Keratinocyte (primary cell): ENCODE measurements around the gene SPATA6. TPM values are rescaled to one million over a fixed set of nuclear protein-coding genes. Genes with fewer than 3 reads are reported as not detected.
"Not testable (repeated sequence)": the region's sequence is repeated elsewhere in the genome, so short reads cannot be mapped to it uniquely, and the experiment has no call there.

Experiments used
- DNase-seq: peaks from one replicate; pipeline ENCODE4 v3.0.0-alpha.2; 2011; ENCODE audit warnings: low read depth, missing footprints, low spot score
- FAIRE-seq: peaks from 2 replicates; lab custom pipeline; 2011; peaks lifted over from hg19 to GRCh38; lab: Jason Lieb, UNC
- H2AFZ ChIP-seq: 2 replicates; pipeline ENCODE4 v1.6.0; 2012; ENCODE audit warnings: low read length, control low read depth, inconsistent platforms; ENCODE audit not compliant: control insufficient read depth
- H3K27ac ChIP-seq: 2 replicates; pipeline ENCODE4 v1.5.1; 2011; ENCODE audit warnings: low read length; ENCODE audit not compliant: control insufficient read depth, insufficient read depth
- H3K27me3 ChIP-seq: 3 replicates; pipeline ENCODE4 v1.6.0; 2011; ENCODE audit warnings: low read length; ENCODE audit not compliant: control insufficient read depth, insufficient read depth; ENCODE audit errors: extremely low read depth
- H3K36me3 ChIP-seq, 2 experiments: 2 replicates in 1 of 2; 3 replicates in 1 of 2; pipeline ENCODE4 v1.5.1; 2011; ENCODE audit warnings: low read length in 2 of 2, mild to moderate bottlenecking in 1 of 2; ENCODE audit not compliant: control insufficient read depth in 2 of 2, insufficient read depth in 2 of 2; ENCODE audit errors: extremely low read depth in 1 of 2
- H3K4me1 ChIP-seq: 3 replicates; pipeline ENCODE4 v1.5.1; 2011; ENCODE audit warnings: low read length; ENCODE audit not compliant: control insufficient read depth, insufficient read depth; ENCODE audit errors: extremely low read depth
- H3K4me2 ChIP-seq: 3 replicates; pipeline ENCODE4 v1.6.0; 2011; ENCODE audit warnings: low read depth, low read length; ENCODE audit not compliant: control insufficient read depth, insufficient read depth; ENCODE audit errors: extremely low read depth
- H3K4me3 ChIP-seq, 3 experiments: fragments of 200-600 bp in 1 of 3; sonication (generic) in 1 of 3; 2 replicates in 2 of 3; 3 replicates in 1 of 3; pipeline ENCODE4 v1.5.1; 2011 to 2016; ENCODE audit warnings: low read length in 3 of 3, mild to moderate bottlenecking in 3 of 3, control low read depth in 2 of 3, inconsistent platforms in 1 of 3, low read depth in 1 of 3, mixed read lengths in 1 of 3, mixed run types in 1 of 3, moderate library complexity in 1 of 3; ENCODE audit not compliant: control insufficient read depth in 2 of 3, insufficient read depth in 2 of 3; ENCODE audit errors: extremely low read depth in 1 of 3
- H3K79me2 ChIP-seq: 2 replicates; pipeline ENCODE4 v1.6.0; 2012; ENCODE audit warnings: low read length; ENCODE audit not compliant: control insufficient read depth, insufficient read depth
- H3K9ac ChIP-seq: 3 replicates; pipeline ENCODE4 v1.6.0; 2011; ENCODE audit warnings: low read length; ENCODE audit not compliant: control insufficient read depth, insufficient read depth; ENCODE audit errors: extremely low read depth
- H3K9me1 ChIP-seq: 3 replicates; pipeline ENCODE4 v1.6.0; 2011; ENCODE audit warnings: low read length; ENCODE audit not compliant: control insufficient read depth, insufficient read depth; ENCODE audit errors: extremely low read depth
- H3K9me3 ChIP-seq: 2 replicates; pipeline ENCODE4 v1.5.1; 2012; ENCODE audit warnings: low read depth, low read length; ENCODE audit not compliant: control insufficient read depth
- H4K20me1 ChIP-seq: 3 replicates; pipeline ENCODE4 v1.6.0; 2011; ENCODE audit warnings: low read length; ENCODE audit not compliant: control insufficient read depth, insufficient read depth; ENCODE audit errors: extremely low read depth
- EZH2 ChIP-seq: IDR thresholded peaks from one replicate; pipeline ENCODE4 v1.6.1; 2012; ENCODE audit warnings: inconsistent platforms, mild to moderate bottlenecking, low read length, moderate library complexity
- dilution Hi-C: fragments of 300-500 bp; cut with MboI; formaldehyde crosslinking; loops from one replicate; pipeline ENCODE4 v1.7.0; 2020; ENCODE audit warnings: low sequenced_read_pairs; ENCODE audit not compliant: extremely low pct_ligation_motif_present
- polyA plus RNA-seq, 5 experiments: library from polyadenylated mRNA; depleted of rRNA in 3 of 5; stranded (reverse) in 3 of 5; stranded (forward) in 1 of 5; unstranded in 1 of 5; fragments of >200 nt; gene quantifications; 1 replicate in 1 of 5; 2 replicates in 3 of 5; 3 replicates in 1 of 5; pipeline versions ENCODE4 v1.2.1 to v1.2.3, GENCODE V29; 2011 to 2012; ENCODE audit warnings: missing spikeins in 2 of 5, low read depth in 1 of 5, low replicate concordance in 1 of 5
- TF ChIP-seq, protein P1 (sequence below), 3 experiments: IDR thresholded peaks in 1 of 3; conservative IDR thresholded peaks in 1 of 3; optimal IDR thresholded peaks in 1 of 3; 2 replicates in 2 of 3; 3 replicates in 1 of 3; pipeline versions ENCODE3 to v1.5.1; 2011; ENCODE audit warnings: low read length in 3 of 3, mild to moderate bottlenecking in 3 of 3, moderate library complexity in 2 of 3, control low read depth in 1 of 3, inconsistent platforms in 1 of 3; ENCODE audit not compliant: insufficient read depth in 2 of 3; ENCODE audit errors: extremely low read depth in 1 of 3

SPATA6 gene
- polyA plus RNA-seq, 1 donor (not counting 4 experiments of a cell fraction or from before 2014, with no cell fraction given): 1.7 TPM

GRCh38 chr1:48435312-48436002, 36.5 kb downstream of the SPATA6 start:
- FAIRE-seq, H3K27ac ChIP-seq, H4K20me1 ChIP-seq, H3K4me3 ChIP-seq, H3K36me3 ChIP-seq, H3K79me2 ChIP-seq, dilution Hi-C loops, H3K9me3 ChIP-seq, H3K27me3 ChIP-seq, DNase-seq, H3K9me1 ChIP-seq, H2AFZ ChIP-seq, H3K4me2 ChIP-seq, H3K9ac ChIP-seq, H3K4me1 ChIP-seq: not testable (repeated sequence)

DNA sequence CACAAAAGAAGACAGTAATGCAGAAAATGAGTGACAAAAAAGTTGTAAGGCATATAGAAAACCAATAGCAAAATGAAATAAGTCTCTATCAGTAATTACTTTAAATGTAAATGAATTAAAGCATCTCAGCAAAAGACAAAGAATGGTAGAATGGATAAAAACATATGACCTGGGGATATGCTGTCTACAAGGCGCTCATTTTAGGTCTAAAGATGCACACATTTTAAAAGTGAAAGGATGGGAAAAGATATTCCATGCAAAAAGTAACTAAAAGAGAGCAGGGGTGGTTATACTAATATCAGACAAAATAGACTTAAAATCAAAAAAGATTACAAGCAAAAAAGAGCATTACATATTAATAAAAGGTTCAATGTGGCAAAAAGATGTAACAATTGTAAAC, 41.2 kb downstream of the SPATA6 start:
- no peak overlapping the region for H3K4me3 ChIP-seq
- H3K9me1 ChIP-seq: no peaks in the 10 kb centered on the region
- no peak for DNase-seq
- no peaks in the 10 kb centered on the region for H3K27me3 ChIP-seq
- peaks cover 2% of the 10 kb centered on the region for H3K4me1 ChIP-seq
- no peak overlapping the region for H3K4me2 ChIP-seq
- H3K27ac ChIP-seq: no peak overlapping the region
- no peaks in the 10 kb centered on the region for H3K79me2 ChIP-seq
- no peaks in the 10 kb centered on the region for H4K20me1 ChIP-seq
- dilution Hi-C loops: no loop called here
- TF ChIP-seq, protein P1, sequence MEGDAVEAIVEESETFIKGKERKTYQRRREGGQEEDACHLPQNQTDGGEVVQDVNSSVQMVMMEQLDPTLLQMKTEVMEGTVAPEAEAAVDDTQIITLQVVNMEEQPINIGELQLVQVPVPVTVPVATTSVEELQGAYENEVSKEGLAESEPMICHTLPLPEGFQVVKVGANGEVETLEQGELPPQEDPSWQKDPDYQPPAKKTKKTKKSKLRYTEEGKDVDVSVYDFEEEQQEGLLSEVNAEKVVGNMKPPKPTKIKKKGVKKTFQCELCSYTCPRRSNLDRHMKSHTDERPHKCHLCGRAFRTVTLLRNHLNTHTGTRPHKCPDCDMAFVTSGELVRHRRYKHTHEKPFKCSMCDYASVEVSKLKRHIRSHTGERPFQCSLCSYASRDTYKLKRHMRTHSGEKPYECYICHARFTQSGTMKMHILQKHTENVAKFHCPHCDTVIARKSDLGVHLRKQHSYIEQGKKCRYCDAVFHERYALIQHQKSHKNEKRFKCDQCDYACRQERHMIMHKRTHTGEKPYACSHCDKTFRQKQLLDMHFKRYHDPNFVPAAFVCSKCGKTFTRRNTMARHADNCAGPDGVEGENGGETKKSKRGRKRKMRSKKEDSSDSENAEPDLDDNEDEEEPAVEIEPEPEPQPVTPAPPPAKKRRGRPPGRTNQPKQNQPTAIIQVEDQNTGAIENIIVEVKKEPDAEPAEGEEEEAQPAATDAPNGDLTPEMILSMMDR (optimal IDR thresholded peaks at IDR 0.05 in 1 of 3, IDR thresholded peaks at IDR 0.05 in 1 of 3, conservative IDR thresholded peaks at IDR 0.05 in 1 of 3; ENCODE audit: extremely low read depth in 1 of 3, insufficient read depth in 2 of 3, low read length in 3 of 3): no peak
- no peak for TF ChIP-seq EZH2
- H3K9ac ChIP-seq: no peak overlapping the region
- H3K9me3 ChIP-seq: no peaks in the 10 kb centered on the region
- H3K36me3 ChIP-seq: no peaks in the 10 kb centered on the region
- no peak overlapping the region for H2AFZ ChIP-seq
- no peak for FAIRE-seq

DNA sequence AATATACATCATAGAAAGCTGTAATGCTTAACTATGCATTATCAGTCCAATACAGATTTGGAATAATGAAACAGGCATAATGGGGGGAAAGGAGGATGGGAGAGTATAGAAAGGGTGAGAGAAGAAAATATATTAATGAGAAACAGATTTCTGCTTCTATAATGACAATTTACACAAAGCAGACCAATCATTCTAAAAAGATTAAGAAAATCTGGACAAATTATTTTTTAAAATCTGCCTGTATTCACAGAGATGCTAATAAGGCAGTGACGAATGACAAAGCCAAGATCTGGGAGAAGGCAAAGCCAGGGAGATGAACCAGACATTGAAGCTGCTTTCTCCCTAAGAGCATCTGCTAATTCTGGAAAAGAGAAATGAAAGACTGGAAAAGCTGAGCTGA, 50.0 kb downstream of the SPATA6 start:
- no peak overlapping the region for H3K9ac ChIP-seq
- H3K27ac ChIP-seq: no peak overlapping the region
- H3K4me3 ChIP-seq: no peak overlapping the region
- no peaks in the 10 kb centered on the region for H3K27me3 ChIP-seq
- H3K9me3 ChIP-seq: no peaks in the 10 kb centered on the region
- dilution Hi-C loops: no loop called here
- H3K36me3 ChIP-seq: no peaks in the 10 kb centered on the region
- no peaks in the 10 kb centered on the region for H3K79me2 ChIP-seq
- H3K4me1 ChIP-seq: no peaks in the 10 kb centered on the region
- H4K20me1 ChIP-seq: no peaks in the 10 kb centered on the region
- no peak overlapping the region for H2AFZ ChIP-seq
- DNase-seq (no peak), FAIRE-seq (no peak)
- TF ChIP-seq, protein P1 (optimal IDR thresholded peaks at IDR 0.05 in 1 of 3, IDR thresholded peaks at IDR 0.05 in 1 of 3, conservative IDR thresholded peaks at IDR 0.05 in 1 of 3; ENCODE audit: extremely low read depth in 1 of 3, insufficient read depth in 2 of 3, low read length in 3 of 3): no peak
- H3K4me2 ChIP-seq: no peak overlapping the region
- H3K9me1 ChIP-seq: no peaks in the 10 kb centered on the region
